ENCODE data around the gene TMEM39B. TPM values are rescaled to one million over a fixed set of nuclear protein-coding genes. Genes with fewer than 3 reads are reported as not detected.

TMEM39B gene
- 10 to 100 TPM; 11.5 to 14.5 TPM for total RNA-seq
- long read RNA-seq, donor 1, partial matches to known transcripts = 5 of 8 reads
- long read RNA-seq, donor 1, other reads (novel, unspliced or antisense) = 3 of 8 reads
- long read RNA-seq, donor 2, transcript TMEM39B-203 (7 exons, 1,538 nt) = minor isoform, 5 of 28 reads
- long read RNA-seq, donor 2, transcript TMEM39B-201 (9 exons, 1,813 nt) = major isoform, 9 of 28 reads
- long read RNA-seq, donor 2, partial matches to known transcripts = 8 of 28 reads
- long read RNA-seq, donor 2, other reads (novel, unspliced or antisense) = 6 of 28 reads

DNA sequence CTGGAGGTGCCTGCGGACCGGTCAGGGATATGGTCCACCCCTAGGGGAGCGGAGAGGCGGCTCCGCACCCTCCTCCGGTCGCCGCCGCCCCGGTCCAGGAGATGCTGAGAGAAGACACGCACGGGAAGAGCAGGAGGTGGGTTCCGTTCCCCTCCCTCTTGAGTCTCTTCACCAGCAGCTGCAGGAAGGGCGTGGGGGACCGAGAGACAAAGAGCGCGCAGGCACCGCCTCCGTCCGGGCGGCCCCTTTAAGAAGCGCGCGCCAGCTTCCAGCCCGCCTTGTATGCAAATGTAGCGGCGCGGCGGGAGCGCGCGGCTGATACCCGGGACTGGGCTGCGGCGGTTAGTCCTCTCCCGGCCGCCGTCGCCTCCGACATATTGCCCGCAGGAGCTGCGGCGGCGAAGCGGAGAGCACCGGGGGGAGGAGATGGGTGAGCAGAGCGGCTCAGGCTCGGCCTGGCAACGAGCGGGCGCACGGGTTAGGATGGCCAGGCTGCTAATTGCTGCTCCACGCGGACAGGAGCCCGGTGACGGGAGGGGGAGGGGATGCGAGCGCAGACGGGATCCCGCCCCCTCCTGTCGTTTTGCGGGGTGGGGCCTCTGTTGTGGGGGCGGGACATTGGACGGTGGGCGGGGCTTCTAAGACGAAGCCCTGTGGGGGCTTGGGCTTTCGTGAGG, at the start of gene TMEM39B:
TMEM39B (plus strand) TSS at position 318 of the 677 bp plus-strand sequence; CDS start at position 427, 109 bp downstream.
- DNase-seq (ENCODE audit: low spot score) = peak; percentile 99
- intact Hi-C loops (cut with DNase I) = no loop called here

DNA sequence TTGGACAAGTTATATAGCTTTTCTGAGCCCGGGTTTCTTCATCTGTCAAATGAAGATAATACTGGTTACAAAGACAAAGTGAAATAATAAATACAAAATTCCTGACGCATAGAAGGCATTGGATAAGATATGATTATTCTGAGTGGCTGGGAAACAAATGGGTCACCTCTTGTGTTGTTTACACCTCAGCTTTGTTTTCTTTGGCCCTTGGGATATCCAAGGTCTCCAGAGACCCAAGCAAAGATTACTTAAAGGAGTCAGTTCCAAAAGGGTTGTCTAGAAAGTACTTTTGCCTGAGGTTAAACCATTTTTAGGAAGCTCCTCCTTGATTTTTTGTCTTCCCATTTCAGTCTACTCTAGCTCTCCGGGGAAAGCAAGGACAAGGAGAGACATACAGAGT, 49.4 kb upstream of the TMEM39B start:
- no peak for DNase-seq (ENCODE audit: low spot score)

DNA sequence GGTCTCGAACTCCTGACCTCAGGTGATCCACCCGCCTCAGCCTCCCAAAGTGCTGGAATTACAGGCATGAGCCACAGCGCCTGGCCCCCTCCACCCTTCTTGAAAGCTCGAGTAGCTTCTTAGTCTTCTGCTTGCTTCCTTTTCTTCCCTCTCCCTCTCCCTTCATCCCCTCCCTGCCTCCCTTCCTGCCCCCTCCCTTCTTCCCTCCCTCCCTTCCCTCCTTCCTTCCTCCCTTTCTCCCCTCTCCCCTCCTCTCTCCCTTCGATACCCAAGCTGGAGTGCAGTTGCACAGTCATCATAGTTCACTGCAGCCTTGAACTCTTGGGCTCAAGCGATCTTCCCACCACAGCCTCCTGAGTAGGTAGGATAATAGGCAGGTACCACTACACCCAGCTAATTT, 47.2 kb upstream of the TMEM39B start:
- no peak for DNase-seq (ENCODE audit: low spot score)
- intact Hi-C loops (cut with DNase I) = no loop called here

More for the DNA sequence above, 49.4 kb upstream of the TMEM39B start:
- intact Hi-C loops (cut with DNase I) = no loop called here

DNA sequence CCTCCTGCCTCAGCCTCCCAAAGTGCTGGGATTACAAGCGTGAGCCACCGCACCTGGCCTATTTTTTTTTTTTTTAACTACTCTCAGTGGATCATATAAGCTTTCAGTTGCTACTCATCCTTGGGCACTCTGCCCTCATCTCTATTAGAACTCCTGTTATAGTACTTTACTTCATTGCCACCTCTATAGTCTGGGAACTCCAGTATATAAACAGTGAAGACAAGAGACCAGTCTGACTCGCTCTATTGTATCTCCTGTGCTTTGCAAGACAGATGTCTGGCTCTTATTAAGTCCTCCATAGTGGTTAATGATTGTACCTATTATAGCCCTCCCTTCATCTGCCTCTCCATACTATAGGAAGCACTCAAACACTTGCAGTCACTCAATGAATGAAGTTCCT, 44.0 kb upstream of the TMEM39B start:
- intact Hi-C loops (cut with DNase I) = no loop called here
- DNase-seq (ENCODE audit: low spot score) = no peak

DNA sequence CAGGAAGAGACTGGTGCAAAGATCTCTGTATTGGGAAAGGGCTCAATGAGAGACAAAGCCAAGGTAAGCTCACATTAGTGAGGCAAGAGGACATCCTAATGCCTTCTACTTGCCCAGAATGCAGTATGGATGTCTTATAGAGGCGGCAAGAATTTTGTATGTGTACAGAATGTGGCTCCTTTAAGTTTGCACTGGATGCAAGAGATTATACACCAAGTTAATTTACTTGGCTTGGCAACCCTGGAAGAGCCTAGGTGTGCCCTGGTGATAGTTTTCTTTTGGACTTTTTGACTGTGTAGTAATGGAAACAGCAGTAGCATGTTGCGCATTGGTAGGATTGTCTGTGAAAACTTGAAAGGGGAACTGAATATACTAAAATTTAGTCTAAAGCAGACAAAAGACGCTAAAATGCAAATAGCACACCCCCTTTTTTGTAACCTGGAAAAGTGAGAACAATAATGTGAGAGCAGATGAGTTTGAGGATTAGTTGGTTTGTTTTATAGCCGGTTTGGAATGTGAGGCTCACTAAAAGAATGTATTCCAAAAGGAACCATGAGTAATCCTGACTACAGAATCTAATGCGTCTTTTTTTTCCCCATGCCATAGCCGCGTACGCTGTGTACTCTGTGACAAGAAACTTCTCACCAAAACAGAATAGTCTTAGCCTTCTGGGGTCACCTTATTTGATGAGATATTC, 41.0 kb upstream of the TMEM39B start:
- no peak for DNase-seq (ENCODE audit: low spot score)
- intact Hi-C loops (cut with DNase I) = no loop called here

DNA sequence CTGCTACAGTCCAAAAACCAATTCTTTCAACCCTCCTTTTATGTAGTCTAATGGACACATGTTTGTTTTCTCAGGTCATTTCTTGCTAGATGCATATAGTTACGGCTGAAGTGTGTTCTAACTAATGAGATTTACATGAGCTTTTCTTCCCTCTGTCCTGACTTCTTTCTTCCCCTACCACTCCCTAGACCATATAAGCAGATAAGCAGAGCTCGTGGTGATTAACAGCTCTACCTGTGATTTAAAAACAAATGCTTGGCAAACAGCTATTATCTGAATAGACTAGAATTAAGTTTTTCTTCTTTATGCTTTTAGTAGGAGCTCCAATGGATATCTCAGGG, 40.5 kb upstream of the TMEM39B start:
- intact Hi-C loops (cut with DNase I) = no loop called here
- no peak for DNase-seq (ENCODE audit: low spot score)

DNA sequence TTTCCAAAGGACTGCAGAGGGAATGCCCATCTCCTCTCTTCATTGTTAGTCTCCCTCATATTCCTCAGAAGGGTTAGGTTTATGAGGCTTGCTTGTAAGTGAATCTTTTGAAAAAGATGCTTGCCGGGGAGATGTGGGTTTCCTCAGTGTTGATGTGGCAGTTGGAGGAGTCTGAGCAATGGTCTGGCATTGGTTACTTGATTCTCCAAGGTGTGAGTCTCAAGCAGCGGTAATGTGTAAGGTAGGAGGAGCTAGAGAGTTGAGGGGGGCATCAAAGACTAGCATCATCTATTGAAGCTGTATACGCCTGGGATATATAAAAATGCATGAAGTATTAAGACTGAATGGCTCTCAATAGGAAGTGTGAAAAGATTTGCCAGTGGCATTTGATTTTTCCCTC, 37.6 kb upstream of the TMEM39B start:
- intact Hi-C loops (cut with DNase I) = no loop called here
- no peak for DNase-seq (ENCODE audit: low spot score)

DNA sequence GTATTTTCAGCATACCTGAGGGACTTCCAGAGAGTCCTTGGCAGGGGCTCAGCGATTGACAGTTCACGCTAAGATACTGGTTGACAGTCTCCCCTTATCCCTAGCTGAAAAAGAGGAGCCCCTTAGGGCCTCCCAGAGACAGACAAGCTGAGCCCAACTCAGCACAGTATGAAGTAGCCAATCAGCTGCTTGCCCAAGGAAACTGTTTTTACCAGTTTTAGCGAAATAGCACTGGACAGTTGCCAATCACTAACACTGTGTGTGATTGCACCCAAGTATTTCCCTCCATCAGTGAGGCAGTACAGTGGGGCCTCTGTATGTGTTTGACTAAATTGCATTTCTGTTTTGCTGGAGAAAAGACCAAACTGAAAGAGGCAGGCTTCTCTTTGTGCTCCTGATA, 32.0 kb upstream of the TMEM39B start:
- intact Hi-C loops (cut with DNase I) = no loop called here
- DNase-seq (ENCODE audit: low spot score) = no peak

DNA sequence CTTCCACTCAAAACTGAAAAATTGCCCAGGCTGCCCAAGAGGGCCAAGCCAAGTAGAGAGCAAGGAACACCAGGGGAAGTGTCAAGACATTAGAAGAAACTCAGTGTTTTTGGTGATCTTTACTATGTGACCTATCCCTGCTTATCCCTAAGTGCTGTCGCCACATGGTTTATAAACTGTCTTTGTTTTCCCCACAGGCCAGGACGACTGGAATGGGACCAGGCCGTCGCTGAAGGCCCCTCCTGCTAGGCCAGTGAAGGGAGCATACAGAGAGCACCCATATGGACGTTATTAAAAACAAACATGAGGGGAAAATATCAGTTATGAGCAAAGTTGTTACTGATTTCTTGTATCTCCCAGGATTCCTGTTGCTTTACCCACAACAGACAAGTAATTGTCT, 30.4 kb upstream of the TMEM39B start:
- intact Hi-C loops (cut with DNase I) = no loop called here
- DNase-seq (ENCODE audit: low spot score) = no peak

DNA sequence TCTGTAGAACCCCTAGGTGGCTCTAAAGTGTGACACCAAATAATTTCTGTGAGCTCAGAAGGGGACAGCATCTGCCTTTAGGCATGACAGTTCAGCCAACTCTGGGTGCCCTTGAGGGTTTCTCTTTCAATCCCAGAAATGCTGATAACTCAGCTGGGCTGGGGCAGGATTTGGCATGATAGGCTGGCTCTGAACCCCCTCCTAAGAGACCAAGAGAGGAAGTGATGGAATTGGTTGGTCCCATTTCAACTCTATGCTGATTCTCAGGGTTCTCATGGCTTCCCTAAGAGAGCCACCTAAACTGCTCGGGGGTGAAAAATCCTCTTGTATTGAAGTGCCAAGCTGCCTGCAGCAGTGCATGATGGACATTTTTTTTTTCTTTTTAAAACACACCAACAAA, 28.5 kb upstream of the TMEM39B start:
- intact Hi-C loops (cut with DNase I) = no loop called here
- DNase-seq (ENCODE audit: low spot score) = no peak

DNA sequence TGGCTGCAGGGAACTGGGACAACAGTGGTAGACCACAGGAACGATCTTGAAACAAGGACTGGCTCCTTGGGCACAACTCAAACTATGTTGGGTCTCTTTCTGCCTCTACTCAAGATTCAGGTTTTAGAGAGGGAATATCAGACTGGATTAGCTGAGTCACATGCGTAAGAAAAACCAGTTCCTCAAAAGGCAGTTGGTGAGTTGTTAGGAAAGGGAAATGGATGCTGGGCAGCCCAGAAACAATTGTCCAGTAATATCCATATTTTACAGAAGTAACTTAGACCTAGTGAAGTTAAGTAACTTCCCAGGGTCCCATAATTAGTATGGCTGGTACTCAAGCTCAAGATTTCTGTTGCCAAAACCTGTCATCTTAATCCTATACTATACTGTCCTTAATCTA, 27.0 kb upstream of the TMEM39B start:
- DNase-seq (ENCODE audit: low spot score) = no peak
- intact Hi-C loops (cut with DNase I) = no loop called here

DNA sequence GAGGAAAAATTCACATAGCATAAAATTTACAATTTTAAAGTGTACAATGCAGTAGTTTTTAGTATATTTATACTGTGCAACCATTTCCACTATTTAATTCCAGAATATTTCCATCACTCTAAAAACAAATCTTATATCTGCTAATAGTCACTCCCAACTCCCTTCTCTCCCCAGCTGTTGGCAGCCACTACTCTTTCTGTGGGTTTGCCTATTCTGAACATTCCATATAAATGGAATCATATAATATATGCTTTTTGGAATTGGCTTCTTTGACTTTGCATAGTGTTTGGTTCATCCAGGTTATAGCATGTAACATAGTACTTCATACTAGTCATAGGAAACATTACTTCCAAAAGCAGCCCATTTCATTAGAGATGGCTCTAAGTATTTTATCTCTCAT, 25.0 kb upstream of the TMEM39B start:
- intact Hi-C loops (cut with DNase I) = no loop called here
- no peak for DNase-seq (ENCODE audit: low spot score)

DNA sequence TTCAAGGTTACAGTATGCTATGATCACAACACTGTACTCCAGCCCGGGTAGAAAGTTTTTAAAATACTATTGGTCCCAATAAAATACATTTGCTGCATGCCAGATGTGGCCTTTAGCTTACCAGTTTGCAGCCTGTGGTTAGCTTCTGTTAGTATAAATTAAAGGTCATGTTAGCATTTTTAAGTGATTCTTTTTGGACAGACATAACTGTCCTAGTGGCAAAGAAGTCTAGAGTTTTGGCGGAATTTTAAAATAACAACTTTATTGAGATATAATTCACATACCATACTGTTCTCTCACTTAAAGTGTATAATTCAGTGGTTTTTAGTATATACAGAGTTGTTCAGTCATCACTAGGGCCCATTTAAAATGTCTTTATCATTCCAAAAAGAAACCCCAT, 24.3 kb upstream of the TMEM39B start:
- no peak for DNase-seq (ENCODE audit: low spot score)
- intact Hi-C loops (cut with DNase I) = no loop called here

DNA sequence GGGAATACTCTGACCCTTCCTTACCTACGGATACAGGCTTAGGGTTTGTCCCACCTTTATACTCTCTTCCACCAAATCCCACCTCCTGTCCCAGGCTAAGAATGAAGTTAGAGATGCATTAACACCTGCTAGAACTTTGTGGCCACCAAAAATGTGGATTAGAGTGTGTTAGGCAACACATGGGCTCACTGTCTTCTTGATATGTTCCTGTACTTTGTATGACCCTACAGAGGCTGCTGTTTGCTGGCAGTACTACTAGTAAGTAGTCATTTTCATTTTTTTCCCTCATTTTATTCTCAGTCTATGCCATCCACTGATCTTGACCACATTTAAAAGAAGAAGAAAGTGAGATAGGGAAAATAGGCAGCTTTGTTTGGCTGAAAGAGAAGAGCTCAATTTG, 21.0 kb upstream of the TMEM39B start:
- DNase-seq (ENCODE audit: low spot score) = no peak
- intact Hi-C loops (cut with DNase I) = no loop called here

DNA sequence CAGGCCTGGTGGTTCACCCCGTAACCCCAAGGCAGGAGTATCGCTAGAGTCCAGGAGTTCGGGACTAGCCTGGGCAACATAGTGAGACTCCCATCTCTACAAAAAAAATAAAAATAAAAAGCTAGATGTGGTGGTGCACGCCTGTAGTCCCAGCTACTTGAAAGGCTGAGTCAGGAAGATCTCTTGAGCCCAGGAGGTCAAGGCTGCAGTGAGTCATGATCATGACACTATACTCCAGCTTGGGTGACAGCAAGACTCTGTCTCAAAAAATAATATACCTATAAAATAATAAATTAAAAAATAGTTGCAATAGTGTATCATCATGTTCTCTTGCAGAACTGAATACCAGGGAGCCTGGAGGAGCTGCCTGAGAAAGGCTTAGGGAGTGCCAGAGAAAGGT, 19.9 kb upstream of the TMEM39B start:
- intact Hi-C loops (cut with DNase I) = no loop called here

DNA sequence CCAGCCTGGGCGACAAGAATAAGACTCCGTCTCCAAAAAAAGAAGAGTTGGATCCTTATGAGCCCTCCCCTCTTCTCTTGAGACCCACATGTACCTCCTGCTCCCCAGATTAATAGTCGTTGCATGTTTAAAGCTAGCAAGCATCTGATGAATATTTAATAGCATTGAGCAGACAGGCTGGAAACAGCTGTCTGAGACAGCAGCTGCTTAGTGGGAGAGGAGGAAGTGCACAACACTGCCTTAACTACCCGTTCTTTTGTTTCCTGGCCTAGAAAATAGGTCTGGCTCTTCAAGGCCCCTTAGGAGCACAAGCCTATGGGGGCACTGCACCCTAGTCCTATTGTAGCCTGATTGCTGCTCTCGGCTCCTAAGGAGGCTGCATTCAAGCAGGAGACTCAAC, 17.3 kb upstream of the TMEM39B start:
- intact Hi-C loops (cut with DNase I) = no loop called here
- DNase-seq (ENCODE audit: low spot score) = no peak

More for the DNA sequence above, 19.9 kb upstream of the TMEM39B start:
- DNase-seq (ENCODE audit: low spot score) = no peak

DNA sequence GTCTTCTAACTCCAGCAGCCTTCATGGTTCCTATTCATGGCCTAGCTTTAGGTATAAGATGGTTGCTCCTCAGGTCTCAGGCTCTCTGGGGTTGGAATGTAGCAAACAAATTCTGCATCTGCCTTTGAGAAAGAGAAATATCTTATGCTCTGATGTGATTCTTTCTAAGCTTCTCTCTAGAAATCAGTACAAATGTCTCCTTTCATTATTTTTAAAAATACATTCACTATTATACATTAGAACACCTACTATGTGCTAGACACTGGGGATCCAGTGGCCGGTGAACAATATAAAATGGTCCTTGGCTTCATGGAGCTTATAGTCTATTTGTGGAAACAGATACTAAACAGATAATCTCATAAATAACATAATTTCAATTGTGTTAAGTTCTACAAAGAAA, 16.1 kb upstream of the TMEM39B start:
- intact Hi-C loops (cut with DNase I) = no loop called here
- no peak for DNase-seq (ENCODE audit: low spot score)

DNA sequence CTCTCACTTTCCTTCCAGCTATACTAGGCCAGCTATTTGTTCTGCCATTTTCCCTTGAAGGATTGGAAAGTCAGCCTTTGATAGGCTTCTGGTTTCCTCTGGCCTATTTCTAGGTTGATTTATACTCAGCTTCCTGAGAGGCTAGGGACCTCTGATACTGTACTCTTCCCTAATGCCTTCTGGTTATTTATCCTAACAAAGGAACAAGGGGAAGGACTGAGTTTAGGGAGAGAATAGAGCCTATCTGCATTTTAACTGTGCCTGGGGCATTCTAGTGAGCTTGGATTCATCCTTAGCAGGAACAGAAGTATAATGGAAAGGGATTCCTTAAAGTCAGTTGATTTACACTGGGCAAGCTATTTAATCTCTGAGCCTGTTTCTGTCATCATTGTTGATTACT, 11.8 kb upstream of the TMEM39B start:
- intact Hi-C loops (cut with DNase I) = loop anchor here in 1 of 2 donors (10.0 kb wide), 1 partner anchor 76 kb away; no protein-coding TSS in a partner anchor

DNA sequence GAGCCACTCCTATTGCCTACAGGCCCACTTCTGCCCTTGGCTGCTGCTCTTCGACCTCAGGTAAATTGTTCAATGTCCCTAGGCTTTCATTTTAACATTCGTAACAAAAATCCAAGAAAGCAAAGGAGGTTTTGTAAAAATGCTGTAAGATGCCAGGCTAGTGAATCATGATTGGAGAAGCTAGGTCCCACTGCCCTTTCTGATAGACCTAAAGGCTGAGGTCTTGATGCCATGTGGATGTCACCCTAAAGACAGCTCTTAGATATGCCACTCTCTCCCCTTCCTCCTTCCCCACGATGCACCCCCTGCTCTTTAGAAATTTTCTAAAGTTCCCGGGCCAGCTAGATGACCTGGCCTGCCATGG, 9.9 kb upstream of the TMEM39B start:
- intact Hi-C loops (cut with DNase I) = loop anchor here in 1 of 2 donors (10.0 kb wide), 1 partner anchor 78 kb away; no protein-coding TSS in a partner anchor

More for the DNA sequence above, 11.8 kb upstream of the TMEM39B start:
- no peak for DNase-seq (ENCODE audit: low spot score)

DNA sequence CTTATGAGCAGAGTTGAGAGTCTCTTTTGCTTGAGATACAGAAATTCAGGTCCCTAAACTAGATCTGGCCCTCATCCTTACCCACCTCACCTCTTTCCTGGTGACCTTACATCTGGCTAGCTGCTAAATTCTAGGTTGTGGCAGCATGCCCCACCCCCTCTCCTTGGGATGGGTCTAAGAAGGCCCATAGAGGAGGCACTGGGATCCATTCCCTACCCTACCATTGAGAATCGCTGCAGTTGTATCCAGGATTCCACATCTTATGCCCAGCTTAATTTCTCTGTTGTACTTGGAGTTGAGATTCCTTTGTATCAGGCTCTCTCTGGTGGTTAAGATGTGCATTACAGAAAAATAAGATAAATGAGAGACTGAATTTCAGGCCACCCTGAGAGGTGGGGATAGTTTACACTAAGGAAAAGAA, 9.5 kb upstream of the TMEM39B start:
- intact Hi-C loops (cut with DNase I) = loop anchor here in 1 of 2 donors (10.0 kb wide), 1 partner anchor 78 kb away; no protein-coding TSS in a partner anchor
- no peak for DNase-seq (ENCODE audit: low spot score)

More for the DNA sequence above, 9.9 kb upstream of the TMEM39B start:
- DNase-seq (ENCODE audit: low spot score) = no peak

Measured in posterior vena cava (tissue), 2 donors.